HCT116 (cell line): ENCODE data around the gene BTC. TPM values are rescaled to one million over a fixed set of nuclear protein-coding genes. Genes with fewer than 3 reads are reported as not detected.
A peak's percentile ranks its signal among the peaks of the same experiment; 100 is the strongest.

Experiments
- ATAC-seq: fragments of 200-7000 bp; cut with Tn5 transposase; 2 replicates; pipeline ENCODE4 v1.9.1; 2020; ENCODE audit warnings: mild to moderate bottlenecking, moderate library complexity
- BruUV-seq: library from RNA; stranded (reverse); fragments of 400-500 nt; replicated peaks from 2 replicates; lab custom pipeline; 2021; lab: Mats Ljungman, UMichigan
- CTCF ChIA-PET: fragments of 300-600 bp; sonication (Branson Sonifier 250); formaldehyde crosslinking; loops from one replicate; lab custom pipeline; 2021; ENCODE audit warnings: antibody characterized with exemption; lab: Charles Lee
- POLR2A ChIA-PET: fragments of 300-600, 350-600 bp; sonication (Branson Sonifier 250); formaldehyde crosslinking; loops from one replicate; lab custom pipeline; 2021; ENCODE audit warnings: antibody characterized with exemption; lab: Charles Lee
- RAD21 ChIA-PET, 2 experiments: fragments of 300-600 bp; sonication (Branson Sonifier 250); formaldehyde crosslinking; loops; one replicate each; lab custom pipeline; 2023; ENCODE audit warnings: low total read pairs in 2 of 2; ENCODE audit not compliant: uncharacterized antibody in 2 of 2, unreplicated experiment in 2 of 2, low non-redundant PET in 1 of 2; lab: Charles Lee
- DNase-seq: peaks from one replicate; pipeline ENCODE4 v3.0.0-alpha.2; 2010; ENCODE audit warnings: low read depth, low spot score
- H2AFZ ChIP-seq: fragments of 200-600 bp; shearing (Covaris generic), sonication (generic); 2 replicates; pipeline ENCODE4 v1.6.1; 2017; ENCODE audit warnings: low read depth, mixed run types, mixed read lengths, antibody characterized with exemption, low read length; ENCODE audit not compliant: poor library complexity, severe bottlenecking
- H3K27ac ChIP-seq: 2 replicates; pipeline ENCODE4 v1.5.1; 2012; ENCODE audit warnings: low read depth, low read length
- H3K27me3 ChIP-seq: fragments of 200-600 bp; sonication (generic); 2 replicates; pipeline ENCODE4 v1.6.1; 2016; ENCODE audit warnings: mixed run types, low read length, mixed read lengths; ENCODE audit not compliant: insufficient read depth
- H3K36me3 ChIP-seq, 2 experiments: fragments of 200-500 bp in 1 of 2; fragments of 200-600 bp in 1 of 2; sonication (Bioruptor generic) in 1 of 2; sonication (generic) in 1 of 2; 2 replicates each; pipeline versions ENCODE4 v1.5.1 to v1.6.1; 2014 to 2016; ENCODE audit warnings: low read length in 2 of 2, inconsistent platforms in 1 of 2, mixed read lengths in 1 of 2, mixed run types in 1 of 2; ENCODE audit not compliant: insufficient read depth in 2 of 2, control insufficient read depth in 1 of 2
- H3K4me1 ChIP-seq, 2 experiments: fragments of 200-600 bp in 1 of 2; sonication (generic) in 1 of 2; 2 replicates each; pipeline versions ENCODE4 v1.5.1 to v1.6.1; 2012 to 2017; ENCODE audit warnings: low read length in 2 of 2, inconsistent platforms in 1 of 2, mild to moderate bottlenecking in 1 of 2, mixed read lengths in 1 of 2, mixed run types in 1 of 2, moderate library complexity in 1 of 2; ENCODE audit not compliant: insufficient read depth in 2 of 2, control insufficient read depth in 1 of 2
- H3K4me2 ChIP-seq: fragments of 200-600 bp; sonication (generic); 2 replicates; pipeline ENCODE4 v1.6.1; 2017; ENCODE audit warnings: mixed run types, low read length, mixed read lengths
- H3K4me3 ChIP-seq, 2 experiments: fragments of 200-600 bp in 1 of 2; sonication (generic) in 1 of 2; replicated peaks in 1 of 2; 2 replicates each; pipeline ENCODE4 v1.5.1; 2011 to 2016; ENCODE audit warnings: low read length in 2 of 2, control low read depth in 1 of 2, low read depth in 1 of 2, mild to moderate bottlenecking in 1 of 2, mixed read lengths in 1 of 2, mixed run types in 1 of 2
- H3K79me2 ChIP-seq: fragments of 200-600 bp; sonication (generic); 2 replicates; pipeline ENCODE4 v1.6.1; 2017; ENCODE audit warnings: mild to moderate bottlenecking, mixed run types, low read length, moderate library complexity, mixed read lengths; ENCODE audit not compliant: insufficient read depth
- H3K9ac ChIP-seq: fragments of 200-600 bp; sonication (generic); 2 replicates; pipeline ENCODE4 v1.6.1; 2016; ENCODE audit warnings: low read length, mixed read lengths
- H3K9me2 ChIP-seq: fragments of 200-600 bp; sonication (generic), shearing (Covaris generic); 2 replicates; pipeline ENCODE4 v1.6.1; 2017; ENCODE audit warnings: mixed run types, mild to moderate bottlenecking, moderate library complexity; ENCODE audit not compliant: insufficient read depth
- H3K9me3 ChIP-seq, 2 experiments: fragments of 200-500 bp in 1 of 2; fragments of 200-600 bp in 1 of 2; sonication (Bioruptor generic) in 1 of 2; sonication (generic) in 1 of 2; 2 replicates each; pipeline ENCODE4 v1.6.1; 2014 to 2017; ENCODE audit warnings: low read length in 2 of 2, mixed read lengths in 2 of 2, inconsistent platforms in 1 of 2, low read depth in 1 of 2, mild to moderate bottlenecking in 1 of 2, mixed run types in 1 of 2, moderate library complexity in 1 of 2; ENCODE audit not compliant: control insufficient read depth in 1 of 2, insufficient read depth in 1 of 2
- H4K20me1 ChIP-seq: fragments of 200-600 bp; sonication (generic), shearing (Covaris generic); 2 replicates; pipeline ENCODE4 v1.6.1; 2017; ENCODE audit warnings: mixed run types, mild to moderate bottlenecking, moderate library complexity; ENCODE audit not compliant: insufficient read depth
- ATF3 ChIP-seq: IDR thresholded peaks from 2 replicates; pipeline ENCODE4 v1.6.1; 2012
- CBX3 ChIP-seq: IDR thresholded peaks from 2 replicates; pipeline ENCODE4 v1.6.1; 2012; ENCODE audit warnings: low read depth
- CEBPB ChIP-seq: IDR thresholded peaks from 2 replicates; pipeline ENCODE4 v1.6.1; 2012; ENCODE audit warnings: low read depth
- CTCF ChIP-seq, 3 experiments: fragments of 200-600 bp in 1 of 3; sonication (generic) in 1 of 3; IDR thresholded peaks in 2 of 3; conservative IDR thresholded peaks in 1 of 3; 2 replicates each; pipeline ENCODE4 v1.5.1; 2012 to 2017; ENCODE audit warnings: low read depth in 2 of 3, low read length in 2 of 3, antibody characterized with exemption in 1 of 3, borderline replicate concordance in 1 of 3, control low read depth in 1 of 3, mild to moderate bottlenecking in 1 of 3, mixed read lengths in 1 of 3, mixed run types in 1 of 3, moderate library complexity in 1 of 3; ENCODE audit not compliant: insufficient read depth in 1 of 3
- ELF1 ChIP-seq: IDR thresholded peaks from 2 replicates; pipeline ENCODE4 v1.6.1; 2012; ENCODE audit warnings: low read depth, borderline replicate concordance
- MAX ChIP-seq: IDR thresholded peaks from 2 replicates; pipeline ENCODE4 v1.6.1; 2012
- POLR2A ChIP-seq: IDR thresholded peaks from 2 replicates; pipeline ENCODE4 v1.7.0; 2011; ENCODE audit warnings: borderline replicate concordance; ENCODE audit not compliant: insufficient read depth, insufficient read length; ENCODE audit errors: extremely low read depth
- SP1 ChIP-seq: IDR thresholded peaks from 2 replicates; pipeline ENCODE4 v1.6.1; 2012; ENCODE audit warnings: low read depth
- TCF7L2 ChIP-seq: IDR thresholded peaks from 2 replicates; pipeline ENCODE4 v1.7.0; 2011; ENCODE audit warnings: borderline replicate concordance, inconsistent platforms; ENCODE audit not compliant: insufficient read depth, insufficient read length; ENCODE audit errors: extremely low read depth
- YY1 ChIP-seq: IDR thresholded peaks from 2 replicates; pipeline ENCODE4 v1.6.1; 2011; ENCODE audit warnings: low read length, low read depth, moderate library complexity, mild to moderate bottlenecking; ENCODE audit not compliant: insufficient replicate concordance; ENCODE audit errors: extremely low read depth
- ZNF274 ChIP-seq: fragments of 200-500 bp; sonication (Bioruptor generic); IDR thresholded peaks from 2 replicates; pipeline ENCODE4 v1.6.1; 2014; ENCODE audit warnings: mild to moderate bottlenecking, low read depth, low read length, inconsistent platforms
- intact Hi-C: fragments of 100-400 bp; cut with micrococcal nuclease; formaldehyde crosslinking; loops from 2 replicates; pipeline ENCODE4 v1.10.0; 2022
- total RNA-seq: library from RNA; stranded (reverse); gene quantifications from one replicate; pipeline ENCODE4 v1.2.1, GENCODE V29; 2021; ENCODE audit not compliant: unreplicated experiment
- TF ChIP-seq, protein P1 (sequence below): IDR thresholded peaks from 2 replicates; pipeline ENCODE4 v1.6.1; 2012; ENCODE audit warnings: low read depth

Gene BTC
- total RNA-seq, 1 experiment from 2014 or later = 4.5 TPM

GRCh38 chr4:74772106-74772505 is 22.2 kb downstream of the BTC start:
- Histone ChIP-seq H3K79me2 (no peaks in the 10 kb centered on the region), H3K27ac (no peak overlapping the region), H3K9me3 (no peaks in the 10 kb centered on the region), H3K27me3 (no peaks in the 10 kb centered on the region), H4K20me1 (no peaks in the 10 kb centered on the region), H3K36me3 (no peaks in the 10 kb centered on the region), H3K9ac (no peak overlapping the region), H3K4me3 (no peak overlapping the region), H3K9me2 (no peaks in the 10 kb centered on the region)
- ChIA-PET POLR2A (no interaction called here), CTCF (no interaction called here)
- BruUV-seq = no TSS peak
- no peak for ATAC-seq
- TF ChIP-seq TCF7L2 = no peak
- no peak for TF ChIP-seq SP1
- no peak for TF ChIP-seq CEBPB
- TF ChIP-seq, all 23 proteins: peak for 0
- RAD21 ChIA-PET = no interaction called here
- Histone ChIP-seq H3K4me2 (no peak overlapping the region), H3K4me1 (peaks cover 22 to 30% of the 10 kb centered on the region in 2 experiments), H2AFZ (no peak overlapping the region)
- intact Hi-C loops = no loop called here
- DNase-seq = no peak

DNA sequence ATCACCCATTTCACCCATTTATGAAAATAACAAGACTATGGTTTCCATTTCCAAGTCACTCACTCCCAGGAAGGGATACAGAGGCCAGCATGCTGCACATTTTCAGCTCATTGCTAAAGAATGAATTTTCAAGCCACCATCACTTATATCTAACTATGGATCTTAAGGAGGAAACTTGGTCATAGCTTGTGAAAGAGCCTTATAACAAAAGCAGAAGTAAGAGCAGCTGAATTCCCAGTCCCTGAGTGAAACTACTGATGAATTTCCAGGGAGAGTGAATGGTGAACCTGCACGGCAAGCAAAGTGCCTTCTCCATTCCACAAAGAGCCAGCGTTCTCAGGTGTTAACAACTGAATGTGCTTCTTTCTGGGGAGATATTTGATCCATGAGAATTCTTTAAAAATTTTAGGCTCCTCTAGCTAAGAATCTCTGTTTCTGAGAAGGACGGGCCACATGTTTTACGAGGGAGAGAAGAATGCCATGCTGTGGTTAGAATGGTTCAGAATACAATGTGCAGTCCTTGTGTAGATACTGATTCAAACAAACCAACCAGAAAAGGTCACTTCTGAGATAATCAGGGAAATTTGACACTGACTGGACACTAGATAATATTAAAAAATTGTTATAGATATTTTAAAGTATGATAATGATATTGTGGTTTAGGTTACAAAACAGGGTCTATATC is 24.0 kb downstream of the BTC start:
- Histone ChIP-seq H3K4me2 (no peak overlapping the region), H3K9me3 (no peaks in the 10 kb centered on the region), H4K20me1 (no peaks in the 10 kb centered on the region), H2AFZ (no peak overlapping the region), H3K9me2 (no peaks in the 10 kb centered on the region), H3K79me2 (no peaks in the 10 kb centered on the region), H3K27me3 (no peaks in the 10 kb centered on the region), H3K4me3 (no peak overlapping the region), H3K27ac (peak overlapping the region; percentile 66; the same call in 1 of the 2 replicates), H3K36me3 (no peaks in the 10 kb centered on the region), H3K9ac (no peak overlapping the region), H3K4me1 (peaks cover 22 to 33% of the 10 kb centered on the region in 2 experiments)
- intact Hi-C loops = no loop called here
- no TSS peak for BruUV-seq
- RAD21 ChIA-PET = no interaction called here
- DNase-seq (no peak), ATAC-seq (no peak)
- TF ChIP-seq CTCF (IDR thresholded peaks at IDR 0.05 in 2 of 3, conservative IDR thresholded peaks at IDR 0.05 in 1 of 3; ENCODE audit: borderline replicate concordance in 1 of 3, insufficient read depth in 1 of 3, low read depth in 2 of 3, low read length in 2 of 3) (no peak), ATF3 (no peak), YY1 (no peak), ELF1 (no peak), POLR2A (no peak), MAX (no peak), ZNF274 (no peak), CBX3 (no peak)
- TF ChIP-seq, protein P1, sequence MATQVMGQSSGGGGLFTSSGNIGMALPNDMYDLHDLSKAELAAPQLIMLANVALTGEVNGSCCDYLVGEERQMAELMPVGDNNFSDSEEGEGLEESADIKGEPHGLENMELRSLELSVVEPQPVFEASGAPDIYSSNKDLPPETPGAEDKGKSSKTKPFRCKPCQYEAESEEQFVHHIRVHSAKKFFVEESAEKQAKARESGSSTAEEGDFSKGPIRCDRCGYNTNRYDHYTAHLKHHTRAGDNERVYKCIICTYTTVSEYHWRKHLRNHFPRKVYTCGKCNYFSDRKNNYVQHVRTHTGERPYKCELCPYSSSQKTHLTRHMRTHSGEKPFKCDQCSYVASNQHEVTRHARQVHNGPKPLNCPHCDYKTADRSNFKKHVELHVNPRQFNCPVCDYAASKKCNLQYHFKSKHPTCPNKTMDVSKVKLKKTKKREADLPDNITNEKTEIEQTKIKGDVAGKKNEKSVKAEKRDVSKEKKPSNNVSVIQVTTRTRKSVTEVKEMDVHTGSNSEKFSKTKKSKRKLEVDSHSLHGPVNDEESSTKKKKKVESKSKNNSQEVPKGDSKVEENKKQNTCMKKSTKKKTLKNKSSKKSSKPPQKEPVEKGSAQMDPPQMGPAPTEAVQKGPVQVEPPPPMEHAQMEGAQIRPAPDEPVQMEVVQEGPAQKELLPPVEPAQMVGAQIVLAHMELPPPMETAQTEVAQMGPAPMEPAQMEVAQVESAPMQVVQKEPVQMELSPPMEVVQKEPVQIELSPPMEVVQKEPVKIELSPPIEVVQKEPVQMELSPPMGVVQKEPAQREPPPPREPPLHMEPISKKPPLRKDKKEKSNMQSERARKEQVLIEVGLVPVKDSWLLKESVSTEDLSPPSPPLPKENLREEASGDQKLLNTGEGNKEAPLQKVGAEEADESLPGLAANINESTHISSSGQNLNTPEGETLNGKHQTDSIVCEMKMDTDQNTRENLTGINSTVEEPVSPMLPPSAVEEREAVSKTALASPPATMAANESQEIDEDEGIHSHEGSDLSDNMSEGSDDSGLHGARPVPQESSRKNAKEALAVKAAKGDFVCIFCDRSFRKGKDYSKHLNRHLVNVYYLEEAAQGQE = no peak
- POLR2A ChIA-PET = no interaction called here
- CTCF ChIA-PET = no interaction called here
